GM12874 (cell line): ENCODE results near the gene SIPA1L3.

Experiments used
- TF ChIP-seq, protein P1 (sequence below): IDR thresholded peaks from 2 replicates; pipeline ENCODE4 v1.5.1; 2011; ENCODE audit warnings: low read depth, mild to moderate bottlenecking, control low read depth, low read length, moderate library complexity; ENCODE audit not compliant: insufficient read depth

Gene SIPA1L3

GRCh38 chr19:37980419-37981170 lies 73.6 kb downstream of the SIPA1L3 start:
- TF ChIP-seq, protein P1, sequence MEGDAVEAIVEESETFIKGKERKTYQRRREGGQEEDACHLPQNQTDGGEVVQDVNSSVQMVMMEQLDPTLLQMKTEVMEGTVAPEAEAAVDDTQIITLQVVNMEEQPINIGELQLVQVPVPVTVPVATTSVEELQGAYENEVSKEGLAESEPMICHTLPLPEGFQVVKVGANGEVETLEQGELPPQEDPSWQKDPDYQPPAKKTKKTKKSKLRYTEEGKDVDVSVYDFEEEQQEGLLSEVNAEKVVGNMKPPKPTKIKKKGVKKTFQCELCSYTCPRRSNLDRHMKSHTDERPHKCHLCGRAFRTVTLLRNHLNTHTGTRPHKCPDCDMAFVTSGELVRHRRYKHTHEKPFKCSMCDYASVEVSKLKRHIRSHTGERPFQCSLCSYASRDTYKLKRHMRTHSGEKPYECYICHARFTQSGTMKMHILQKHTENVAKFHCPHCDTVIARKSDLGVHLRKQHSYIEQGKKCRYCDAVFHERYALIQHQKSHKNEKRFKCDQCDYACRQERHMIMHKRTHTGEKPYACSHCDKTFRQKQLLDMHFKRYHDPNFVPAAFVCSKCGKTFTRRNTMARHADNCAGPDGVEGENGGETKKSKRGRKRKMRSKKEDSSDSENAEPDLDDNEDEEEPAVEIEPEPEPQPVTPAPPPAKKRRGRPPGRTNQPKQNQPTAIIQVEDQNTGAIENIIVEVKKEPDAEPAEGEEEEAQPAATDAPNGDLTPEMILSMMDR = no peak

DNA sequence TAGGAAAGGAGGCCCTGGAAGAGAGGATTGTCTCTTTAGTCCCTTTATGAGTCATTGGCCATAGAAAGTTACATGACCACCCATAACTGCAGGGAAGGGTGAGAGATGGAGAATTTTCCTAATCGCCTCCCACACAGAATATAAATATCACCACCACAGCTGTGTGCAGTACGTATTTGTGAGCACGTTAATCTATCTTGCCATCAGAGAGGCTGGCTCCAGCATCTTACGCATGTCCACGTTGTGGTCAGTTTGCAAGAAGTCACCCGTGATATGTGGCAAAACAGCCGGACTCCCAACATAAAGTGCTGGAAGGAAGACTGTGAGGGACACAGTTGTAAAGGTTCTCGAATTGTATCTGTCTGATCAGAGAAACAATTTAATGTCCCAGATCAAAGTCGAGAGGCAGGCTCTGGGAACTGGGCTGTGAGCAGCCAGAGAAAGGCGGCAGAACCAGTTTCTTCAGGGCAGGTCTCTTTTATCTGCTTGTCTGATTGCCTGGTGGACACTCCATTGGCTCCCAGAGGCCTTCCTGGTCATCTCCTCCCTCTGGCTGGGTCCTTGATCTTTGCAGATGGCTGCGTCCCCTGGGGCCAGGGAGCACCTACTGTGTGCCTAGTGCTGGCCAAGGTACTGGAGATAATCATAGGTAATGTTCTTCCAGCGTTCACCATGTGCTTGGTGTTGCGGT lies 74.9 kb downstream of the SIPA1L3 start:
- TF ChIP-seq, protein P1 = no peak

DNA sequence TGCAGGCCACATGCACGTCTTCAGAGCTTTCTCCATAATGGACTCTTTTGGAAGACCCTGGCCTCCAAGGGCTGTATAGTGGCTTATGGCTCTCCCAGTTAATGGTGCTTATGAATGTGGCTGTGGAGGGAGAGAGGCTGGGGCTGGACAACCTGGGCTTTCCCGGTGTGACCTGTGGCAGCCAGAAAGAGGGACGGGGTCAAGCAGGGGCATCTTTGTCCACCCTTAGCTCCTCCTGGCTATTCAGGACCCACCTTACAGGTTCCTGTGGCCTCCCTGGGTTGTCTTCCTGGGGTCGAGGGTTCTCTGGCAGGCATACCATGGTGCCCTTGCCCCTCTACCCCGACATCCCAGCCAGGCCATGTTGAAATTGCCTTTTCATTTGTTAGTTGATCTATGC lies 75.6 kb downstream of the SIPA1L3 start:
- TF ChIP-seq, protein P1 = no peak

DNA sequence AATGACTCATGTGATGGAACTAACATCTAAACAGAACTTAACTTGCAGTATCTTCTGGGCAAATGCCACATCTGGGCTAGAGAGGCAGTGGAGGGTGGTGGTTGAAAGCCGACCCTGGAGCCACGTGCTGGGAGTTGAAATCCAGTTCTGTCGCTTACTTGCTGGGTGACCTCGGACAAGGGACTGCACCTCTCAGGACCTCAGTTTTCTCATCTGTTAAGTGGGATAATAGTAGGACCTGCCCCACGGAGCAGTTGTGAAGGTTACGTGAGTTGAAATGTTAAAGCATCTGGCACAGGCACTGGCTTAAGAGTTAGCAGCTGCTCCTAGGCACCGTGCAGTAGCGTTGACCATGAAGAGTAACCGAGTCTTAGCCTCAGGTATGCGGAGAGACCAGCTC lies 76.1 kb downstream of the SIPA1L3 start:
- TF ChIP-seq, protein P1 = no peak

DNA sequence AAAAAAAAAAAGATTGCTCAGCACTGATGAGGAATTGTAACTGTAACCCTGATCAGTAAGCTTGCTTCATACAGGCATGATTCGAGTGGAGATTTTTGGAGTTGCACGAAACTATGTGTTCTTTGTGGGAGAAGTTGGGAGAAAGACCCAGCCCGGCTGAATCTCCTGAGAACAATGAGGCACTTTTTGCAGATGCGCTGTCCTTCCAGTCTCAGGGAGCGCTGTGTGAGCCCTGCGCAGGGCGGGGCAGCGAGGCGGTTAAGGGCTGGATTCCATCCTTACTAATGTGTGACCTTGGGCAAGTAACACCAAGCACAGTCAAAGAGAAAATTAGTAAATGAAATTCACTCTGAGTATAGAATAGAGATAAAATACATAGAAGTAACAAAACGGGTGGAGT lies 76.9 kb downstream of the SIPA1L3 start:
- TF ChIP-seq, protein P1 = no peak

DNA sequence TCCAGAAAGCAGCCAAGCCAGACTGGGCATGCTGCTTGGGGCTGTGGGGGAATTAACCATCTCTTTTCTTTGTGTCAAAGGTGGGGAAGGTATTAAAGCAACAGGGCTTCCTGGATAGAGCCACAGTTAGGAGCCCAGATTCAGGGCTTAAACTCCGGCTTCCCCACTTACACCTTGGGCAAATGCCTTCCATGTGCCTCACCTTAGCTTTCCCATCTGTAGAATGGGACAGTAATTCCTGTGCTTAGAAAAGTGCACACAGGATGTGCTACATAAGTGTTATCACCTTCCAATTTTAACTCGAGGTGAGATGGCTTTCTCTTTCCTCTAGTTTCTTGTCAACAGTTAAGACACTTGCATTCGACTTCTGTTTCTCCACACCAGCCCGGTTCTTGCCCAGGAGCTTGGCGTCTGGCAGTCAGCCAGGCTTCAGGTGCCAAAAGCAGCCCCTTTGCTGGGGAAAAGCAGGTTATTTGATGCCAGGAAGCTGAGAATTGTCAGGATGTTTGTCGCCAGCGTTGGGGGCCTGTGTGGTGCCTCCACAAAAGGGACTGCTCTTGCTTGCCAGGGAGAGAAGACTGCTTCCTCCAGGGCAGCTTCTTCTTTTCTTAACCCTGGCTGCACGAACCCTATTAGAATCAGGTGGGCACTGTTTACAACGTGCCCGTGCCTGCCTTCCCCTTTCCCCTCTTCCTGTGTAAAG lies 79.2 kb downstream of the SIPA1L3 start:
- TF ChIP-seq, protein P1 = no peak
